Umbilical cord (tissue), 2 donors: ENCODE data around the gene MICU1. TPM values are rescaled to one million over a fixed set of nuclear protein-coding genes. Genes with fewer than 3 reads are reported as not detected.
A peak's percentile ranks its signal among the peaks of the same experiment; 100 is the strongest.
"Not testable (repeated sequence)": the region's sequence is repeated elsewhere in the genome, so short reads cannot be mapped to it uniquely, and the experiment has no call there.

ENCODE experiments used
- DNase-seq: peaks from one replicate; pipeline ENCODE4 v3.0.0-alpha.2; 2015; ENCODE audit warnings: low spot score
- total RNA-seq: library from RNA; depleted of rRNA; stranded (reverse); fragments of >200 nt; gene quantifications from one replicate; pipeline ENCODE4 v1.2.3, GENCODE V29; 2014; ENCODE audit warnings: low replicate concordance; ENCODE audit not compliant: insufficient read depth

The MICU1 gene
- total RNA-seq, 1 donor from 2014 or later = 61.9 TPM

GRCh38 chr10:72331575-72332422 lies 294.1 kb downstream of the MICU1 start:
- DNase-seq = peak; percentile 93

DNA sequence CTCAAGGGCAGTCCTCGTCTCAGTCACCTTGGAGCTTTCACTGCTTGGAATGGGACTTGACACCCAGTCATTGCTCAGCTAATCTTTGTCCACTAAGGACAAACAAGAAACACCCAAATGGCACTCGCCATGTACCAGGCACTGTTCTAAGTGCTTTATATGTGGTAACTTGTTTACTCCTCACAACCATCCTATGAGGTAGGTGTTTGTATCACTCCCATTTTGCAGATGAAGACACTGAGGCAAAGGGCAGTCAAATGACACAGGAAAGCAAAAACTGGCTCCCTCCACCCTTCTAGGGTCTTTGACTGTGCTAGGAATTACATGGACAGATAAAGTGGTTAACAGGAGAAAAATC lies 295.8 kb downstream of the MICU1 start:
- no peak for DNase-seq

GRCh38 chr10:72329290-72330068 lies 296.4 kb downstream of the MICU1 start:
- DNase-seq = no peak

- DNase-seq = no peak
Measured at GRCh38 chr10:72328829-72329204, 297.1 kb downstream of the MICU1 start.

GRCh38 chr10:72328045-72328828 lies 297.6 kb downstream of the MICU1 start:
- peak; percentile 77 for DNase-seq

DNA sequence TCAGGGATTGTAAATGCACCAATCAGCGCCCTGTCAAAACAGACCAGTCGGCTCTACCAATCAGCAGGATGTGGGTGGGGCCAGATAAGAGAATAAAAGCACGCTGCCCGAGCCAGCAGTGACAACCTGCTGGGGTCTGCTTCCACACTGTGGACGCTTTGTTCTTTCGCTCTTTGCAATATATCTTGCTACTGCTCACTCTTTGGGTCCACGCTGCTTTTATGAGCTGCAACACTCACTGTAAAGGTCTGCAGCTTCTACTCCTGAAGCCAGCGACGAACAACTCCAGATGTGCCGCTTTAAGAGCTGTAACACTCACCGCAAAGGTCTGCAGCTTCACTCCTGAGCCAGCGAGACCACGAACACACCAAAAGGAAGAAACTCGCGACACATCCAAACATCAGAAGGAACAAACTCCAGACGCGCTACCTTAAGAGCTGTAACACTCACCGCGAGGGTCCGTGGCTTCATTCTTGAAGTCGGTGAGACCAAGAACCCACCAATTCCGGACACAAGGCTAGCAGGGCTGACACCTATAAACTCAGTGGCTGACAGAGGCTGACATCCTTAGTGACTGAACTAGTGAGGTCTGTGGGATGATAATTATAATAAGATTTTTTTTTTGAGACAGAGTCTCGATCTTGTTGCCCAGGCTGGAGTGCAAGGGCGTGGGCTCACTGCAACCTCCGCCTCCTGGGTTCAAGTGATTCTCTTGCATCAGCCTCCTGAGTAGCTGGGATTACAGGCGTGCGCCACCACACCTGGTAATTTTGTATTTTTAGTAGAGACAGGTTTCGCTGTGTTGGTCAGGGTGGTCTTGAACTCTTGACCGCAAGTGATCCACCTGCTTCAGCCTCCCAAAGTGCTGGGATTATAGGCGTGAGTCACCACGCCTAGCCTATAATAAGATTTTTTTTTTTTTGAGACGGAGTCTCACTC lies 298.9 kb downstream of the MICU1 start:
- DNase-seq = not testable (repeated sequence)

DNA sequence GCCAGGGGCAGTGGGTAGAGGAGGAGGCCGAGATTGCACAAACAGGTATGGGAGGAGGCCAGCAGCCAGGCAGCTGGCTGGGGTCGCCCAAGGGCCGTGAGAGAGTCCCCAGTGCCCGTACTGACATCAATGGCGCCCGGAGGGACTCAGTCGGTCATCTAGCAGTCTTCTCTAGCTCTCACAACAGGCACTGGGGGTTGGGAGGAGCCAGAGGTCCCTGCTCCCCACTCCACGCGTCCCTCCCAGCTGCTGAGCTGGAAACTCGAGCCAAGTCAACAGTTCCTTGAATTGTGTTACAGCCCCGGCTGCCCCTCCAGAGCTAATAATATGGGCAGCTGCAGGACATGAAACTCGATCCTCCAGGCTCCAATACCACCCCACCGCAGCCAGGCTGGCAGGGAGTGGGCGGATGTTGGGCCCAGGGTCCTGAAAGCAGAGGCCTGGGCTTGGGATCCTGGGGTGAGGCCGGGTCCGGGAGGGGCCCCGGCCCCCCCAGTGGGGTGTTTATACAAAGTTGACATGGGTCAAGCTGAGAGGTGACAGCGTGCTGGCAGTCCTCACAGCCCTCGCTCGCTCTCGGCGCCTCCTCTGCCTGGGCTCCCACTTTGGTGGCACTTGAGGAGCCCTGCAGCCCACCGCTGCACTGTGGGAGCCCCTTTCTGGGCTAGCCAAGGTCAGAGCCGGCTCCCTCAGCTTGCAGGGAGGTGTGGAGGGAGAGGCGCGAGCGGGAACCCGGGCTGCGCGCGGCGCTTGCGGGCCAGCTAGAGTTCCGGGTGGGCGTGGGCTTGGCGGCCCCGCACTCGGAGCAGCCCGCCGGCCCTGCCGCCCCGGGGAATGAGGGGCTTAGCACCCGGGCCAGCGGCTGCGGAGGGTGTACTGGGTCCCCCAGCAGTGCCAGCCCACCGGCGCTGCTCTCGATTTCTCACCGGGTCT lies 300.4 kb downstream of the MICU1 start:
- DNase-seq = peak; percentile 94

GRCh38 chr10:72323771-72324191 lies 302.1 kb downstream of the MICU1 start:
- no peak for DNase-seq

DNA sequence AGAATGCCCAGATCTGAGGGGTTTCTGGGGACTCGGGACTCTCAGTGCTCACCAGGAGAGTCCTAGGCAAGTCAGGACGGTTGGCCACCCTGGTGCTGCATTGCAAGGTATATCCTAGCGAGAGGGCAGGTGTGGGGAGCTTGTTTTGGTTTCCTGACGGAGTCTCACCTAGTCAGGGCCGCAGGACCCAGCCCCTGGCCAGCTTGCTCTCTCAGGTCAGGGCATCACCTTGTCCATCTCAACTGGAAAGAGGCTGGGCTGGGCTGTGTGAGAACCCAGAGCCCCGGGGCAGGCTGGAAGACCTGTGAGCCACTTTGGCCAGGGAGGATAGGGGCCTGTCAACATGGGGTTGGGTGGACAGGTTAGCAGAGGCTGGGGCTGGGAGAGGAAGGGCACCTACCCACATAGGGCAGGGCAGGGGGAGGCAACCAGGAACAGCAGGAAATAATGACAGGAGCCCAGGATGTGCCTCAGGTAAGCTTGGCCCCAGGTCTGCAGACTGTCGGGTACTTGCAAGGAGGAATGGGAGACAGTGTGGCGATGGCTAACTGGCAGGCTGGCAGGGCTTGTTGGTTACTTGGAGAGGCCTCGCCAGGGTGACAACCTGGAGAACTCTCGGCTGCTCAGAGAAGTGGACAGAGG lies 302.6 kb downstream of the MICU1 start:
- DNase-seq = no peak

- peak; percentile 66 for DNase-seq
Measured at GRCh38 chr10:72322280-72323058, 303.4 kb downstream of the MICU1 start.

- DNase-seq = no peak
Measured at GRCh38 chr10:72322030-72322279, 303.9 kb downstream of the MICU1 start.

- DNase-seq = no peak
Measured at GRCh38 chr10:72321248-72322029, 304.4 kb downstream of the MICU1 start.

DNA sequence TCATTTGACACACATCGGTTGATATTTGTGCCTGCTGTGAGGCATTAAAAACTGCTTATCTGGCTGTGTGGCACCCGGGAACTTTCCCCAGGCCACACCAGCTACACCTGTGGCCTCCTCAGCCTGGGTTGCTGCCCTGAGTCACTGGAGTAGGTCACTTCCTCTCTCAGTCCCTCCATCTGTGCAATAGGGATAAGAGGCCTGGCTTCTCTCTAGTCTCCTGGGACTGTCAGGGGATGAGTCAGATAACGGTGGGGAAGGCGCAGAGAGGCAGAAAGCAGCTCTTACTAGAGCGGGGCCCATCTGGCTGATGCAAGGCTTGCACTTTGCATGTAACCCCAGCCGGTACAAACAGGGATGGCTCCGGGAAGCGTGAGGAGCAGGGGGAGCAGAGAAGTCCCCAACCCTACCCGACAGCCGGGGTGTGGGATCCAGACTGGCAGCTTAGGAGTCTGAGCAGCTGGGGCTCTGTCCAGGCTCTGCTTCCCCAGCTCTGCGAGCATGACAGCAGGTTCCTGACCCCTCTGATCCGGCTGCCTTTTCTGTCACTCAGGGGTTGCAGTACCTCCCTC lies 305.1 kb downstream of the MICU1 start:
- peak; percentile 97 for DNase-seq

- DNase-seq = peak; percentile 94
Measured at GRCh38 chr10:72319416-72320254, 306.2 kb downstream of the MICU1 start.

GRCh38 chr10:72318418-72319262 lies 307.2 kb downstream of the MICU1 start:
- no peak for DNase-seq
